GM19468 (cell line): Measurements from ENCODE around the gene TMEM117.
"Not testable (repeated sequence)": the region's sequence is repeated elsewhere in the genome, so short reads cannot be mapped to it uniquely, and the experiment has no call there.

ENCODE experiments used
- ATAC-seq: cut with Tn5 transposase; IDR thresholded peaks from one replicate; pipeline ENCODE4 v1.9.1; 2021; ENCODE audit warnings: mild to moderate bottlenecking, moderate library complexity, moderate number of reproducible peaks; ENCODE audit not compliant: unreplicated experiment; ENCODE audit errors: extremely low read depth

Gene TMEM117

DNA sequence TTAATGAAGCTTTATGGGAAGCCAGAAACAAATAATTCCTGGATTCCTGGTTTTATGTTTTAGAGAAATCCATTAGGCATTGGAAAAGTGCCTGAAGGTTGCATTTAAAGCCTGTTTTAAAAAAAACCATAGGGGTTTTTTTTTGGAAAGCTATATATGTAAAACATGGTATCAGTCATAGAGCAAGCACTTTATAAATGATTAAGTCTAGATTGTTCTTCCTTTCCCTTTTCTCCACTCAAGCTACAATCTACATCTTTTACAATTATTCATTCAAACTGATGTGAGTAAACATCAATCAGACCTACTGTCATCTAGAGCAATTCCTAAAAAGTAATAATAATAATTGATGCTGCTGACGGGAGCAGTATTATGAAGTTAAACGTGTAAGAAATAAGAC lies 500.7 kb downstream of the TMEM117 start:
- no peak for ATAC-seq

- no peak for ATAC-seq
Measured at GRCh38 chr12:44342371-44342770, 506.5 kb downstream of the TMEM117 start.

- no peak for ATAC-seq
Measured at GRCh38 chr12:44347145-44347544, 511.3 kb downstream of the TMEM117 start.

DNA sequence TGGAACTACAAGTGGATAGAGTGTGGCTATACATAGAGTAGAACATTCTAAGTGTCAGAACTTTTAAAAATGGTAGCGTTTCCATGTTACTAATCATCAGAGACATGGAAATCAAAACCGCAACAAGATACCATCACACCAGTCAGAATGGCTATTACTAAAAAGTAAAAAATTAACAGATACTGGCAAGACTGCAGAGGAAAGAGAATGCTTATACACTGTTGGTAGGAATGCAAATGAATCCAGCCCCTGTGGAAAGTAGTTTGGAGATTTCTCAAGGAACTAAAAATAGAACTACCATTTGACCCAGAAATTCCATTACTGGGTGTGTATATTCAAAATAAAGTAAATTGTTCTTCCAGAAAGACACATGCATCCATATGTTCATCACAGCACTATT lies 521.6 kb downstream of the TMEM117 start:
- ATAC-seq: no peak

GRCh38 chr12:44358636-44359035 lies 522.8 kb downstream of the TMEM117 start:
- ATAC-seq: no peak

GRCh38 chr12:44362947-44363346 lies 527.1 kb downstream of the TMEM117 start:
- ATAC-seq: no peak

GRCh38 chr12:44367136-44367535 lies 531.3 kb downstream of the TMEM117 start:
- ATAC-seq: no peak

- ATAC-seq: no peak
Measured at GRCh38 chr12:44367916-44368315, 532.0 kb downstream of the TMEM117 start.

GRCh38 chr12:44369998-44370397 lies 534.1 kb downstream of the TMEM117 start:
- no peak for ATAC-seq

DNA sequence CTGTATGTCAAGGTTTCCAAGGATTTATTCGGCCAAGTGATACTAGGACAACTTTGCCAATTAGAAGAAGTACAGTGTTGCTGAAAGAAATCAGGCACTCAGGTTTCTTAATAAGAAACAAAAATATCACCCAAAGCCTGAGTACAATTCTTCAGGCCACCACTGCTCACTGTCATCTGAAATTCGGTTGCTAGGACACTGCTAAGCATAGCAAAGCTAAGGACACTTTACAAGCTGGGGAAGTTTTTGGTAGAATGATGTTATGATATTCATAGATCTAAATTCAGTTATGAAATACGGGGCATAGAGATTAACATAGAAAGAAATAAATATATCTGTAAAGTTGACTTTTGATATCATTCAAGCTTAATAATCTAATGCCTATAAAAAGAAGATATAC lies 535.1 kb downstream of the TMEM117 start:
- ATAC-seq: no peak

DNA sequence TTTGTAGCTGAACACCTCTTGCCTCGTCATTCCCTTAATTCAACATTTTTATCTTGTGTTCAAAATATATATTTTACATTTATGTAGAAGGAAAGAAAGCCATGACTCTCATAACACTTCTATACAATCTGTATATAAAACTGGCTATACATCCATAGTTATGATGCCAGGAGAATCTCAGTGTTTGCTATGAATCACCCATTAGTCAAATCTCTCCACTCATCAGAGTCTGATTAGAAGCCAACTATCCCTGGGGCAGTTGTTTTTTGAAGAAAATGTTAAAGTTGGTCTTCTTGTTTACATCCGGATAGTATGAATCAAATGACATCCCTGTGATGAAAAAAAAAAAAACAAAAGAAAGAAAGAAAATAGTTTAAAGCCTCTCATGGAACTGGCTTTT lies 536.4 kb downstream of the TMEM117 start:
- no peak for ATAC-seq

DNA sequence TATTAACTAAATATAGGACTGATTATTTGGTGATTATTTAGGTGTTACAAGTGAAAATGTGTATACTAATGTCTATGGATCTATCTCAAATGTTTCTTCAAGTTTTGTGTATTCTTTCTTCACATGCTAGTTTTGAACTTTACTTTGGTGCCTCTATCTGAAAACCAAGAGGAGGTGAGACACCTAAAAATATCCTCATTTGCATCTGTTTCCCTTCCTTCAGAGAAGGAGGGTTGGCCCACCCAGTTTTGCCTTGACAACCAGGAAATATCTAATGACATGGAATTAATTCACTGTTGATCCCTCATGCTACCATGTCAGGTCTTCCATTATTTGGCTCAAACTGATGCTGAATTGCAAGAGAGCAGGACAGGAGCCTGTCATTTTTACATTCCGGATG lies 539.8 kb downstream of the TMEM117 start:
- ATAC-seq: no peak

DNA sequence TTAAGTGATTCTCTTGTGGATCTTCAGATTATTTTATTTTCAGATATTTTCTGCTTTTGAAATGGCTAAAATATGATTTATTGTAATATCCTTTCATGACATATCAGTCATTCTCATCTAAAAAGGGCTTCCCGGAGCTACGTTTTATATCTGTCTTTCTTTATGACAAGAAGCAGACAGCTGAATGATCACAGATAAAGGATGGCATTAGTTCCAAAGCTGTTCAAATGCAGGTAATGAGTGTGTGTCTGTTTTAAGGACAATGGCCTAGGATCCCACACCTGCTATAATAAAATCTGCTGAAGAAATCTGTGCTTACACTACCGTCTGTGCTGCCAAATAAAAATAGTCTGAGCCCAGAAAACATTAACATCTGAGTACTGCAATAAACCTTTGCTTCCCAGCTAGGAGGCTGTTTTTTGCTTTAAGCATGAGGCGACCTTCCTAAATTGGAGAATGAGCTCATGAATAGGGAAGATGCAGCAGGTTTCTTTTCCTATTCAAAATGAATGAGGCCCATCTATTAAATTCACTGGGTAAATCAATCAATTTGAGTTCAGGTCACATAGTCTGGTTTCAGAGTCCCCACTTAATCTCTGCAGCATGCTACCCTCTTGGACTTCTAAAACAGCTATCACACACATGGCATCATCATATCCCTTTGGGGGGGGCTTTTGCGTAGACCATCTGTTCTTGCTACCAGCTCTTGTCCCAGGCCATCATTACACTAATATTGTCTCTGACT lies 541.7 kb downstream of the TMEM117 start:
- no peak for ATAC-seq

- ATAC-seq: not testable (repeated sequence)
Measured at GRCh38 chr12:44379113-44379512, 543.2 kb downstream of the TMEM117 start.

GRCh38 chr12:44379831-44380230 lies 544.0 kb downstream of the TMEM117 start:
- ATAC-seq: no peak

DNA sequence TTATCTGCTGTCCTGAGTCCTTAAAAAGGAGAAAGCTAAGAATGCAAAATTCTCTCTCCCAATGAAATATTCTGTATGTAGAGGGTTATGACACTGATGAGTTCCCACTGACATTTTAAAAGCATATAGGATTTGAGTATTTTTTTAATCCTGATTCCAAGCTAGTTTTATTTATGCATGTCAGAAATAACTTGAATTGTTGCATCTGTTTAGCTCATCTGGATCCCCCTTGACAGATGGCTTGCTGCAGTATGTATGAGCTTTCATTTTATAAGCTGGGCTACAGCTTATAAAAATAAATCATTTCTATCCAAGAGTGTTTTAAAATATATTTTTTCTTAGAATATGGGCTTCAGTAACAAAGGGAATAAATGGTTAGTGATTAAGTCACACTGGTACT lies 545.0 kb downstream of the TMEM117 start:
- ATAC-seq: no peak

GRCh38 chr12:44381341-44381740 lies 545.5 kb downstream of the TMEM117 start:
- no peak for ATAC-seq

DNA sequence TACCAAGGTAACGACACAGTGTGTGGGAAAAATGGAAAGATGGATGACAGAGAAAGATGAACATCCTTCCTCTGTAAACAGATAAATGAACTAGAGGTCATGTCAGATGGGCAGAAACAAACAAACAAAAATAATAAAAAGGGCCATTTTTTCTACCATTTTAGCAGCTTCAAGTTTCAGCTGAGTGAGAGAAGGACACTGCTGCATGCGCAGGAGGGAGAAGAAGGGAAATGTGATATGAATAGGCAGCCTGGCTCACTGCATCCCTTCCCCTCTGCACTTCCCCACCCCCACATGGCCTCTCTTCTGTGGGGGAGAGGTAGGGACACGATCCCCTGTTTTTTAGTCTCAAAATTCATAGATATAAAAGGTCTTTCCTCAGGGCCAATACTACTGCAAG lies 548.3 kb downstream of the TMEM117 start:
- no peak for ATAC-seq

GRCh38 chr12:44385964-44386363 lies 550.1 kb downstream of the TMEM117 start:
- no peak for ATAC-seq

DNA sequence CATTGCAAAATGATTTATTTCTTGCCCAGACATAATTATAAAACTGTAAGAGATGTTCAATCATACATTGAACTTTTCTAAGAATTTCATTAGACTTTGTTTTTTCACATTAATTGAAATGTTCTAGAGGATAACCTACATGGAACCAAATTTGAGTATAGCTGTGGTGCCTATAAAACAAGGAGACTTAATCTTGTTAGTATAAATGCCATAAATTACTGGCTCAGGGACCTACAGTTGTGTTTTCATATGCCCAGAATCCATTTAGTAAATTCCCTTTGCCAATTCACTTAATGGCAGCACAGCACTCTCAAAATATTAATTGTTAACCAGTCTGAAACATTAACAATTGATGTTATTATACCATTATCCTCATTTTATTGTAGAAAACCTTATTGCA lies 551.7 kb downstream of the TMEM117 start:
- ATAC-seq: no peak

- no peak for ATAC-seq
Measured at GRCh38 chr12:44389038-44389437, 553.2 kb downstream of the TMEM117 start.

- ATAC-seq: no peak
Measured at GRCh38 chr12:44389896-44390295, 554.0 kb downstream of the TMEM117 start.
